ENCODE measurements around the gene SVIL.

GRCh38 chr10:29658984-29659965, 24.5 kb upstream of the SVIL start:
- TF ChIP-seq CTCF (IDR thresholded peaks at IDR 0.05 in 8 of 11, conservative IDR thresholded peaks at IDR 0.05 in 3 of 11) (peak in 5 of 11 experiments; percentile 25 to 51 (median 46)), POLR2AphosphoS5 (IDR thresholded peaks at IDR 0.05) (peak in 1 of 3 donors; percentile 50)

Data from spleen (tissue), 7 donors.